Measurements from ENCODE around the gene PLEKHH3. TPM values are rescaled to one million over a fixed set of nuclear protein-coding genes. Genes with fewer than 3 reads are reported as not detected.

Gene PLEKHH3
- total and polyA plus RNA-seq, 10 of the 15 experiments (the other 5 are each of a cell fraction or from before 2014, with no cell fraction given), result 0.31 to 38.0 (median 11.0) TPM

- no peaks in the 10 kb centered on the region for H3K27me3 ChIP-seq (replicated peaks in 1 of 2; ENCODE audit: control insufficient read depth in 2 of 2, insufficient read depth in 2 of 2, low read length in 1 of 2)
- ChIA-PET POLR2A (interaction anchor here (0.5 to 0.6 kb wide), 2 partner anchors 30 to 117 kb away, joined by 3 to 5 read pairs; no protein-coding TSS in a partner anchor), SMC1A (ENCODE audit: uncharacterized antibody, unreplicated experiment) (interaction anchor here (0.6 to 1.8 kb wide), 7 partner anchors 9 to 275 kb away, joined by 3 to 6 read pairs (median 3); partner anchors contain the start of gene PLEKHH3), CTCF (interaction anchor here (0.9 to 2.4 kb wide), 5 partner anchors 9 to 131 kb away, joined by 3 to 10 read pairs (median 4); no protein-coding TSS in a partner anchor), RAD21 (ENCODE audit: unreplicated experiment) (interaction anchor here (0.6 to 1.4 kb wide), 3 partner anchors 29 to 131 kb away, joined by 3 to 10 read pairs (median 4); partner anchors contain the start of gene PSMC3IP)
- no peak for DNase-seq (ENCODE audit: low read depth, low spot score)
- peaks cover 22% of the 10 kb centered on the region for H3K4me1 ChIP-seq (ENCODE audit: control insufficient read depth, insufficient read depth, low read length)
- H3K9ac ChIP-seq (ENCODE audit: control insufficient read depth, insufficient read depth, low read length), result no peak overlapping the region
- 100% methylated on average over 2 of the region's 2 CpGs for WGBS (ENCODE audit: insufficient coverage, insufficient replicate concordance, low lambda C conversion rate, missing lambda C conversion rate)
- no peak for ATAC-seq
- no peaks in the 10 kb centered on the region for H4K20me1 ChIP-seq (ENCODE audit: control insufficient read depth, insufficient read depth)
- no peak overlapping the region for H3K4me2 ChIP-seq (ENCODE audit: control insufficient read depth, insufficient read depth)
- H2AFZ ChIP-seq (ENCODE audit: control insufficient read depth, low read depth, low read length), result no peak overlapping the region
- FAIRE-seq, result no peak
- H3K4me3 ChIP-seq, result no peak overlapping the region
- no peaks in the 10 kb centered on the region for H3K79me2 ChIP-seq (ENCODE audit: control insufficient read depth, insufficient read depth, low read length)
- H3K27ac ChIP-seq (ENCODE audit: control insufficient read depth, insufficient read depth), result no peak overlapping the region
- no peaks in the 10 kb centered on the region for H3K9me3 ChIP-seq (replicated peaks; ENCODE audit: control insufficient read depth, insufficient read depth, low read length)
- BruUV-seq (replicated peaks), result no TSS peak
- intact Hi-C loops (cut with micrococcal nuclease; ENCODE audit: unreplicated experiment) (no loop called here), in situ Hi-C loops (cut with MboI) (no loop called here)
- no peak for TF ChIP-seq NFXL1 (IDR thresholded peaks at IDR 0.05; ENCODE audit: borderline replicate concordance)
- no peak for TF ChIP-seq SMAD1 (IDR thresholded peaks at IDR 0.05; ENCODE audit: low read depth, partially characterized antibody)
- TF ChIP-seq REST (IDR thresholded peaks at IDR 0.05; ENCODE audit: low read depth, low read length), result no peak
- no peak for TF ChIP-seq NR2F1 (conservative IDR thresholded peaks at IDR 0.05)
- no peak for TF ChIP-seq RB1 (IDR thresholded peaks at IDR 0.05; ENCODE audit: borderline replicate concordance)
- TF ChIP-seq JUND (IDR thresholded peaks at IDR 0.05; ENCODE audit: low read depth, low read length), result no peak
- no peak for TF ChIP-seq KAT2A (conservative IDR thresholded peaks at IDR 0.05; ENCODE audit: control insufficient read depth, low read depth, low read length)
- TF ChIP-seq ZNF622 (IDR thresholded peaks at IDR 0.05), result no peak
- TF ChIP-seq TCF12 (IDR thresholded peaks at IDR 0.05; ENCODE audit: low read depth, low read length), result no peak
- no peak for TF ChIP-seq CHD2 (IDR thresholded peaks at IDR 0.05; ENCODE audit: borderline replicate concordance, low read depth, low read length)
- no peak for TF ChIP-seq EGR1 (IDR thresholded peaks at IDR 0.05; ENCODE audit: borderline replicate concordance in 1 of 2, low read depth in 2 of 2, low read length in 2 of 2)
- no peak for TF ChIP-seq BRCA1 (IDR thresholded peaks at IDR 0.05; ENCODE audit: low read depth, low read length)
- TF ChIP-seq HCFC1 (IDR thresholded peaks at IDR 0.05; ENCODE audit: low read length), result no peak
- TF ChIP-seq HDAC2 (IDR thresholded peaks at IDR 0.05), result no peak
- TF ChIP-seq ASH2L (IDR thresholded peaks at IDR 0.05; ENCODE audit: borderline replicate concordance, low read depth), result no peak
- no peak for TF ChIP-seq NFIC (IDR thresholded peaks at IDR 0.05; ENCODE audit: low read depth, low read length)
- H3K36me3 ChIP-seq (ENCODE audit: control insufficient read depth in 2 of 2, insufficient read depth in 2 of 2, low read length in 1 of 2), result peaks cover 13 to 29% of the 10 kb centered on the region in 2 experiments
Measured at GRCh38 chr17:42709561-42709960, 32.8 kb upstream of the PLEKHH3 start.
